Trophoblast cell (in vitro differentiated cells and primary cell): Measurements from ENCODE around the gene LRRFIP2.

Experiments
- DNase-seq, 2 donors: peaks; one replicate each; pipeline ENCODE4 v3.0.0-alpha.2; 2016
- H2AFZ ChIP-seq: 2 replicates; pipeline ENCODE4 v1.6.1; 2013; ENCODE audit warnings: low read length, moderate library complexity, mild to moderate bottlenecking; ENCODE audit not compliant: insufficient read depth, poor library complexity
- H2AK5ac ChIP-seq: 2 replicates; pipeline ENCODE4 v1.6.1; 2013; ENCODE audit warnings: mild to moderate bottlenecking, low read length
- H2BK120ac ChIP-seq: 2 replicates; pipeline ENCODE4 v1.6.1; 2013; ENCODE audit warnings: low read length, mild to moderate bottlenecking, moderate library complexity; ENCODE audit not compliant: insufficient read depth, poor library complexity
- H2BK12ac ChIP-seq: 2 replicates; pipeline ENCODE4 v1.6.1; 2013; ENCODE audit warnings: mild to moderate bottlenecking, low read length, moderate library complexity
- H2BK5ac ChIP-seq: 2 replicates; pipeline ENCODE4 v1.6.1; 2013; ENCODE audit warnings: low read length, low read depth, moderate library complexity, mild to moderate bottlenecking; ENCODE audit not compliant: poor library complexity
- H3K14ac ChIP-seq: 2 replicates; pipeline ENCODE4 v1.6.1; 2013; ENCODE audit warnings: mild to moderate bottlenecking, low read length
- H3K18ac ChIP-seq: 2 replicates; pipeline ENCODE4 v1.6.1; 2013; ENCODE audit warnings: mild to moderate bottlenecking, low read length
- H3K23ac ChIP-seq: 2 replicates; pipeline ENCODE4 v1.6.1; 2013; ENCODE audit warnings: low read length
- H3K27ac ChIP-seq: 2 replicates; pipeline ENCODE4 v1.5.1; 2013; ENCODE audit warnings: low read depth, mild to moderate bottlenecking, inconsistent platforms, low read length, moderate library complexity
- H3K27me3 ChIP-seq: 2 replicates; pipeline ENCODE4 v1.6.1; 2013; ENCODE audit warnings: inconsistent platforms, mild to moderate bottlenecking, low read length, moderate library complexity; ENCODE audit not compliant: insufficient read depth
- H3K36me3 ChIP-seq, 2 experiments: 1 replicate in 1 of 2; 2 replicates in 1 of 2; pipeline ENCODE4 v1.6.1; 2013; ENCODE audit warnings: low read length in 2 of 2, mild to moderate bottlenecking in 2 of 2, moderate library complexity in 1 of 2; ENCODE audit not compliant: insufficient read depth in 2 of 2, control insufficient read depth in 1 of 2
- H3K4ac ChIP-seq: 2 replicates; pipeline ENCODE4 v1.6.1; 2013; ENCODE audit warnings: low read depth, mild to moderate bottlenecking, low read length, moderate library complexity
- H3K4me1 ChIP-seq, 2 experiments: 1 replicate in 1 of 2; 2 replicates in 1 of 2; pipeline ENCODE4 v1.6.1; 2013; ENCODE audit warnings: low read length in 2 of 2, mild to moderate bottlenecking in 2 of 2, moderate library complexity in 1 of 2; ENCODE audit not compliant: insufficient read depth in 2 of 2, control insufficient read depth in 1 of 2
- H3K4me2 ChIP-seq: 2 replicates; pipeline ENCODE4 v1.6.1; 2013; ENCODE audit warnings: inconsistent platforms, mild to moderate bottlenecking, low read length, moderate library complexity
- H3K4me3 ChIP-seq: 2 replicates; pipeline ENCODE4 v1.5.1; 2013; ENCODE audit warnings: mild to moderate bottlenecking, low read depth, low read length, inconsistent platforms
- H3K79me1 ChIP-seq: one replicate; pipeline ENCODE4 v1.6.1; 2013; ENCODE audit warnings: low read length
- H3K79me2 ChIP-seq: 2 replicates; pipeline ENCODE4 v1.6.1; 2013; ENCODE audit warnings: low read length, mild to moderate bottlenecking; ENCODE audit not compliant: control insufficient read depth, insufficient read depth, poor library complexity
- H3K9ac ChIP-seq: 2 replicates; pipeline ENCODE4 v1.6.1; 2013; ENCODE audit warnings: mild to moderate bottlenecking, low read length
- H3K9me3 ChIP-seq: 2 replicates; pipeline ENCODE4 v1.6.1; 2013; ENCODE audit warnings: low read depth, mild to moderate bottlenecking, control low read depth, inconsistent platforms, low read length; ENCODE audit not compliant: insufficient read depth
- H4K12ac ChIP-seq: 2 replicates; pipeline ENCODE4 v1.6.1; 2013; ENCODE audit warnings: low read depth, mild to moderate bottlenecking, low read length, moderate library complexity
- H4K8ac ChIP-seq: 2 replicates; pipeline ENCODE4 v1.6.1; 2013; ENCODE audit warnings: low read depth, mild to moderate bottlenecking, low read length, moderate library complexity
- H4K91ac ChIP-seq: one replicate; pipeline ENCODE4 v1.6.1; 2013; ENCODE audit warnings: low read depth, mild to moderate bottlenecking, low read length, moderate library complexity
- WGBS: extraction: QIAGEN DNeasy Blood & Tissue Kit; methylation state at CpG from one replicate; pipeline ENCODE4 v1.1.7; 2013; ENCODE audit warnings: missing lambda C conversion rate; ENCODE audit not compliant: insufficient read length, insufficient coverage; ENCODE audit errors: extremely low coverage; 5-methylcytosine and 5-hydroxymethylcytosine counted together

LRRFIP2 gene

DNA sequence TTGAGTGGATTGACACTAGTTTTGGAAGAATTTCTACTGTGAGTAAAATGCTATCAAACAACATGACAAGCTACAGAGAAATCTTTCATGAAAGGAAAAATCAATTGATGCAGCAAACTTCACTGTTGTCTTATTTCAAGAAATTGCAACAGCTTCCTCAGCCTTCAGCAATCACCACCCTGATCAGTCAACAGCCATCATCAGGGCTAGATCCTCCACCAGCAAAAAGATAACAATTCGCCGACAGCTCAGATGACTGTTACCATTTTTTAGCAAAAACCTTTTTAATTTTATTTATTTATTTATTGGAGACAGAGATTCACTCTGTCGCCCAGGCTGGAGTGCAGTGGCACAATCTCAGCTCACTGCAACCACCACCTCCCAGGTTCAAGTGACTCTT lies 137.0 kb downstream of the LRRFIP2 start:
- no peak overlapping the region for H3K27ac ChIP-seq
- no peak overlapping the region for H3K14ac ChIP-seq
- no CpG with 5 or more reads among the region's 3 CpGs for WGBS
- H3K36me3 ChIP-seq: peaks cover 25 to 30% of the 10 kb centered on the region in 2 experiments
- H2BK120ac ChIP-seq: no peak overlapping the region
- no peak overlapping the region for H2BK12ac ChIP-seq
- no peaks in the 10 kb centered on the region for H3K79me1 ChIP-seq
- no peak overlapping the region for H4K12ac ChIP-seq
- no peak overlapping the region for H3K9ac ChIP-seq
- no peak overlapping the region for H3K18ac ChIP-seq
- H3K4me3 ChIP-seq: no peak overlapping the region
- H3K4ac ChIP-seq: no peak overlapping the region
- no peaks in the 10 kb centered on the region for H3K27me3 ChIP-seq
- H3K4me2 ChIP-seq: no peak overlapping the region
- no peaks in the 10 kb centered on the region for H3K4me1 ChIP-seq
- H3K23ac ChIP-seq: no peak overlapping the region
- H3K9me3 ChIP-seq: peaks cover 2% of the 10 kb centered on the region
- no peak overlapping the region for H2AFZ ChIP-seq
- H4K91ac ChIP-seq: no peak overlapping the region
- no peak overlapping the region for H2AK5ac ChIP-seq
- DNase-seq: peak in 1 of 2 donors; percentile 15
- H3K79me2 ChIP-seq: no peaks in the 10 kb centered on the region
- no peak overlapping the region for H4K8ac ChIP-seq
- no peak overlapping the region for H2BK5ac ChIP-seq

DNA sequence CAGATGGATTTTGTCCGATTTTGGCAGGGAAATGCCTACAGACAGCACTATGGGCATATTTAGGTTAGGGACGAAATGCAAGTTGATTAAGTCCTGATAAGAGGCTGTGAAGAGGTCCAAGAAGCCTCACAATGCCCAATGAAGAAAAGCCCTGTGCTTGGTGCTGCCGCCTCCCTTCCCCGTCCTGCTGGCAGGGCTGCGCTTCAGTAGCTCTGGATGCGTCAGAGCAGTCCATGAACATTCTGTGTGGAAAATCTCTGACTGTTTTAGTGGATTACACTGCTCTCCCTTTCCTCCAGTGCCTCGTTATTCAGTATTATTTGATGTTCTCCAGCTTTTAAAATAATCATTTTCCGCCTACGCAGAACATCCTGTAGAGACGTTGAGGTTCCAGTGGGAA lies 141.4 kb downstream of the LRRFIP2 start:
- peaks cover 29 to 44% of the 10 kb centered on the region in 2 experiments for H3K36me3 ChIP-seq
- WGBS: no CpG with 5 or more reads among the region's 10 CpGs
- no peak overlapping the region for H4K91ac ChIP-seq

DNA sequence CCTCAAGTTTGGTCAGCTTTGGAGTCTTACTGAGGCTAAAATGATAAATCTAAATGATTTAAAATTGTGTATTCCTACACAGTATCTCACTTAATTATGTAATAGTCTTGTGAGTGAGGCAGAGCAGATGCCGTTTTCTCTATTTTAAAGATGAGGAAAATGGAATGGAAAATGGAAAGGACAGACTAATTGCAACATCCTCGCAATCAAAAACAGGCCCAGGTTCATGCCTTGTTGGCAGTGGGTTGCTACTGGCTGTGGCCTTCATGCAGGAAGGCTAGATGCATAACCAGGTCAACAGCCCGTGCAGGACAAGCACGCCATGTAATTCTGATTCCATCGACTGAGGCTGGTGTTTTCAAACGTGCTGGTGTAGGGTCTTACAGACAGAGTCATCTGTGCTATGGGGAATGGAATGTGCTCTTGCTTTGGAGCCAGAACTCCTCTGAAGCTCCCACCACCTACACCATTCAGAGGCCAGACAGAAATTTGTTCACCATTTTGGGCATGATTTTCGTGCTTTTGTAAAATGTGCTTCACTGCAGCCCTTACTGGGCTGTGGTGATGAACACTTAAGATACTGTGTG lies 143.2 kb downstream of the LRRFIP2 start:
- H4K12ac ChIP-seq: no peak overlapping the region
- no peak overlapping the region for H3K4me3 ChIP-seq
- no peak overlapping the region for H3K23ac ChIP-seq
- H3K79me2 ChIP-seq: no peaks in the 10 kb centered on the region
- H3K14ac ChIP-seq: no peak overlapping the region
- no peak overlapping the region for H3K4me2 ChIP-seq
- peaks cover 2% of the 10 kb centered on the region for H3K9me3 ChIP-seq
- H2BK5ac ChIP-seq: no peak overlapping the region
- H3K4me1 ChIP-seq: no peaks in the 10 kb centered on the region
- H2AFZ ChIP-seq: no peak overlapping the region
- no peak overlapping the region for H3K4ac ChIP-seq
- H3K18ac ChIP-seq: no peak overlapping the region
- peaks cover 32 to 45% of the 10 kb centered on the region in 2 experiments for H3K36me3 ChIP-seq
- no peak for DNase-seq
- no peak overlapping the region for H3K27ac ChIP-seq
- H4K91ac ChIP-seq: no peak overlapping the region
- H2BK120ac ChIP-seq: no peak overlapping the region
- WGBS: no CpG with 5 or more reads among the region's 7 CpGs
- H3K9ac ChIP-seq: peak overlapping the region; percentile 12
- H4K8ac ChIP-seq: no peak overlapping the region
- no peak overlapping the region for H2BK12ac ChIP-seq
- H2AK5ac ChIP-seq: no peak overlapping the region
- H3K27me3 ChIP-seq: no peaks in the 10 kb centered on the region
- no peaks in the 10 kb centered on the region for H3K79me1 ChIP-seq

More for the DNA sequence above, 141.4 kb downstream of the LRRFIP2 start:
- H3K79me1 ChIP-seq: no peaks in the 10 kb centered on the region
- H3K23ac ChIP-seq: no peak overlapping the region
- H2BK12ac ChIP-seq: no peak overlapping the region
- H3K9me3 ChIP-seq: peaks cover 2% of the 10 kb centered on the region
- H3K4me3 ChIP-seq: no peak overlapping the region
- H3K27ac ChIP-seq: no peak overlapping the region
- no peaks in the 10 kb centered on the region for H3K4me1 ChIP-seq
- H2AFZ ChIP-seq: no peak overlapping the region
- H2AK5ac ChIP-seq: no peak overlapping the region
- H3K9ac ChIP-seq: no peak overlapping the region
- DNase-seq: no peak
- H3K18ac ChIP-seq: no peak overlapping the region
- no peaks in the 10 kb centered on the region for H3K27me3 ChIP-seq
- H4K8ac ChIP-seq: no peak overlapping the region
- H3K4me2 ChIP-seq: no peak overlapping the region
- H2BK5ac ChIP-seq: no peak overlapping the region
- no peak overlapping the region for H2BK120ac ChIP-seq
- H3K4ac ChIP-seq: no peak overlapping the region
- no peak overlapping the region for H4K12ac ChIP-seq
- no peak overlapping the region for H3K14ac ChIP-seq
- H3K79me2 ChIP-seq: no peaks in the 10 kb centered on the region

- WGBS: no CpG with 5 or more reads among the region's 3 CpGs
- no peak overlapping the region for H3K14ac ChIP-seq
- no peaks in the 10 kb centered on the region for H3K27me3 ChIP-seq
- no peak overlapping the region for H4K12ac ChIP-seq
- H3K4ac ChIP-seq: no peak overlapping the region
- no peak overlapping the region for H2AK5ac ChIP-seq
- no peak overlapping the region for H4K91ac ChIP-seq
- H3K79me2 ChIP-seq: no peaks in the 10 kb centered on the region
- no peak overlapping the region for H3K4me2 ChIP-seq
- no peak overlapping the region for H2AFZ ChIP-seq
- H4K8ac ChIP-seq: no peak overlapping the region
- no peak overlapping the region for H2BK5ac ChIP-seq
- no peaks in the 10 kb centered on the region for H3K4me1 ChIP-seq
- no peak overlapping the region for H3K27ac ChIP-seq
- no peak overlapping the region for H2BK120ac ChIP-seq
- H3K18ac ChIP-seq: no peak overlapping the region
- H3K23ac ChIP-seq: no peak overlapping the region
- H3K36me3 ChIP-seq: peaks cover 32 to 47% of the 10 kb centered on the region in 2 experiments
- no peak overlapping the region for H3K9ac ChIP-seq
- H3K9me3 ChIP-seq: peaks cover under 1% of the 10 kb centered on the region
- no peak for DNase-seq
- H2BK12ac ChIP-seq: no peak overlapping the region
- H3K4me3 ChIP-seq: no peak overlapping the region
- no peaks in the 10 kb centered on the region for H3K79me1 ChIP-seq
These were observed 143.8 kb downstream of the LRRFIP2 start for GRCh38 chr3:37030588-37030987.
